Peyer's patch (tissue), 4 donors: ENCODE results near the gene GRAMD2A.

ENCODE experiments used
- CTCF ChIP-seq, 6 experiments: fragments of 450-650 bp in 4 of 6; fragments of 200-600 bp in 2 of 6; sonication (generic) in 1 of 6; IDR thresholded peaks; one replicate each; pipeline ENCODE4 v1.5.1; 2017 to 2019; ENCODE audit warnings: antibody characterized with exemption in 6 of 6, mild to moderate bottlenecking in 3 of 6, moderate library complexity in 1 of 6
- POLR2A ChIP-seq, 2 donors: fragments of 450-650 bp; IDR thresholded peaks; one replicate each; pipeline ENCODE4 v1.5.1; 2017; ENCODE audit warnings: antibody characterized with exemption in 2 of 2, mild to moderate bottlenecking in 2 of 2, moderate library complexity in 2 of 2

GRCh38 chr15:72197041-72197459 is 537 bp downstream of the GRAMD2A start:
- TF ChIP-seq CTCF (IDR thresholded peaks at IDR 0.05) (no peak), POLR2A (IDR thresholded peaks at IDR 0.05) (no peak)
